ENCODE data around the gene HPSE2.

DNA sequence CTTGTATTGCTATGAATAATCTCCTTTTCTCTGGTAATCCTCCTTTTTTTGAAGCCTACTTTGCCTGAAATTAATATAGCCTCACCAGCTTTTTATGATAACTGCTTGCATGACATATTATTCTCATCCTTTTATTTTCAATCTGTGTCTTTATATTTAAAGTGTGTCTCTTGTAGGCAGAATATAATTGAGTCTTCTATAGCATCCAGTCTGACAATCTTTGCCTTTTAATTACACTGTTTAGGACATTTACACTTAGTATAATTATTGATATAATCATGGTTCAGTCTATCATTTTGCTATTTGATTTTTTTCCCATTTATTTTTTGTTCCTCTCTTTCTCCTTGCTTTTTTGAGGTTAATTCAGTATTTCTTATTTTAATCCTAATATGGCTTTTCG lies 548.0 kb downstream of the HPSE2 start:
- TF ChIP-seq POLR2AphosphoS5 (IDR thresholded peaks at IDR 0.05): no peak
- no peak for TF ChIP-seq CTCF (IDR thresholded peaks at IDR 0.05)
- no peak for TF ChIP-seq EP300 (IDR thresholded peaks at IDR 0.05)

Data from sigmoid colon (tissue), 4 donors.